GM12891 (cell line): ENCODE results near the gene TIE1.

Experiments
- POLR2A ChIP-seq: IDR thresholded peaks from 2 replicates; pipeline ENCODE4 v1.6.1; 2011; ENCODE audit warnings: low read depth, low read length, control low read depth
- POLR2AphosphoS5 ChIP-seq: IDR thresholded peaks from 2 replicates; pipeline ENCODE4 v1.6.1; 2011; ENCODE audit warnings: low read depth, low read length, control low read depth
- SPI1 ChIP-seq: IDR thresholded peaks from 2 replicates; pipeline ENCODE4 v1.6.1; 2011; ENCODE audit warnings: low read depth, low read length, control low read depth

GRCh38 chr1:43292679-43293078 is 8.1 kb upstream of the TIE1 start:
- TF ChIP-seq POLR2A (no peak), SPI1 (peak; percentile 26; the same call in 1 of the 2 replicates), POLR2AphosphoS5 (no peak)
